K562 (cell line): ENCODE results near the gene COL26A1.

Experiments
- MXI1 ChIP-seq: IDR thresholded peaks from 2 replicates; pipeline ENCODE4 v1.6.1; 2011; ENCODE audit warnings: low read depth, mild to moderate bottlenecking, improper control_type of control experiment, low read length
- TF ChIP-seq, protein P1 (sequence below), 3 experiments: IDR thresholded peaks in 2 of 3; conservative IDR thresholded peaks in 1 of 3; 2 replicates each; pipeline ENCODE4 v1.5.1; 2011 to 2012; ENCODE audit warnings: low read length in 3 of 3, mild to moderate bottlenecking in 3 of 3, control low read depth in 2 of 3, improper control_type of control experiment in 1 of 3, inconsistent platforms in 1 of 3, low read depth in 1 of 3, mixed read lengths in 1 of 3, moderate library complexity in 1 of 3; ENCODE audit not compliant: insufficient read depth in 2 of 3

DNA sequence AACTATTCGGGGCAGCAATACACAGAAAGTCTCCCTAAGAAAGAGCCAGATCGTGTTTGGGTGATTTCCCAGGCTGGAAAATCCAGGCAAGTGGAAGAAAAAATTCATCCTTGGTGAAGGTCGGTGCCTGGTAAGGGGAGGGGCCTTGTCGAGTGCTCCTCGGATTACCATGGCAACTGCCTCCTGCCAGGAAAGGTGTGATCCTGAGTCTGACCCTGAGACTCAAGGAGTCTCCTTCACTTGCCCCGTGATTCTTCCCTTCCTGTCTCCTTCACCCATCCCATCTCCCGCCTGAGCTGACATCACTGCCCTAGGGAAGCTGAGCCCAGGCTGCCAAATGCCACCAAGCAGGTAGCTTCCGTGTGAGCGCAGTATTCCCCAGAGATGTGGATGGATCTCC is 154.2 kb downstream of the COL26A1 start:
- no peak for TF ChIP-seq MXI1
- TF ChIP-seq, protein P1, sequence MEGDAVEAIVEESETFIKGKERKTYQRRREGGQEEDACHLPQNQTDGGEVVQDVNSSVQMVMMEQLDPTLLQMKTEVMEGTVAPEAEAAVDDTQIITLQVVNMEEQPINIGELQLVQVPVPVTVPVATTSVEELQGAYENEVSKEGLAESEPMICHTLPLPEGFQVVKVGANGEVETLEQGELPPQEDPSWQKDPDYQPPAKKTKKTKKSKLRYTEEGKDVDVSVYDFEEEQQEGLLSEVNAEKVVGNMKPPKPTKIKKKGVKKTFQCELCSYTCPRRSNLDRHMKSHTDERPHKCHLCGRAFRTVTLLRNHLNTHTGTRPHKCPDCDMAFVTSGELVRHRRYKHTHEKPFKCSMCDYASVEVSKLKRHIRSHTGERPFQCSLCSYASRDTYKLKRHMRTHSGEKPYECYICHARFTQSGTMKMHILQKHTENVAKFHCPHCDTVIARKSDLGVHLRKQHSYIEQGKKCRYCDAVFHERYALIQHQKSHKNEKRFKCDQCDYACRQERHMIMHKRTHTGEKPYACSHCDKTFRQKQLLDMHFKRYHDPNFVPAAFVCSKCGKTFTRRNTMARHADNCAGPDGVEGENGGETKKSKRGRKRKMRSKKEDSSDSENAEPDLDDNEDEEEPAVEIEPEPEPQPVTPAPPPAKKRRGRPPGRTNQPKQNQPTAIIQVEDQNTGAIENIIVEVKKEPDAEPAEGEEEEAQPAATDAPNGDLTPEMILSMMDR (IDR thresholded peaks at IDR 0.05 in 2 of 3, conservative IDR thresholded peaks at IDR 0.05 in 1 of 3; ENCODE audit: insufficient read depth in 2 of 3, low read depth in 1 of 3, low read length in 3 of 3): no peak
